Uterus (tissue), 4 donors: ENCODE measurements around the gene PPP2R3C. TPM values are rescaled to one million over a fixed set of nuclear protein-coding genes. Genes with fewer than 3 reads are reported as not detected.

Experiments
- DNase-seq, 2 donors: peaks; one replicate each; pipeline ENCODE4 v3.0.0-alpha.2; 2019 to 2020
- H3K27ac ChIP-seq, 2 donors: fragments of 200-600 bp; sonication (generic); 1 replicate in 1 of 2; 2 replicates in 1 of 2; pipeline ENCODE4 v1.5.1; 2016 to 2018
- H3K27me3 ChIP-seq, 2 donors: fragments of 200-600 bp; sonication (generic); one replicate each; pipeline ENCODE4 v1.5.1; 2018 to 2019; ENCODE audit warnings: control low read depth in 1 of 2
- H3K36me3 ChIP-seq, 2 donors: fragments of 200-600 bp; sonication (generic); one replicate each; pipeline ENCODE4 v1.5.1; 2019; ENCODE audit warnings: control low read depth in 1 of 2
- H3K4me1 ChIP-seq, 2 donors: fragments of 200-600 bp; sonication (generic); one replicate each; pipeline ENCODE4 v1.5.1; 2018 to 2019; ENCODE audit warnings: control low read depth in 1 of 2
- H3K4me3 ChIP-seq, 2 donors: fragments of 200-600 bp; sonication (generic); 1 replicate in 1 of 2; 2 replicates in 1 of 2; pipeline ENCODE4 v1.5.1; 2018 to 2019; ENCODE audit warnings: mild to moderate bottlenecking in 1 of 2
- H3K9me3 ChIP-seq, 2 donors: fragments of 200-600 bp; sonication (generic); one replicate each; pipeline ENCODE4 v1.5.1; 2019; ENCODE audit warnings: control low read depth in 1 of 2
- POLR2A ChIP-seq, 2 donors: fragments of 450-650 bp; IDR thresholded peaks; one replicate each; pipeline ENCODE4 v1.6.1; 2016; ENCODE audit warnings: antibody characterized with exemption in 2 of 2, mild to moderate bottlenecking in 1 of 2, moderate library complexity in 1 of 2
- intact Hi-C: fragments of 100-400 bp; cut with DNase I; formaldehyde crosslinking; loops from one replicate; pipeline ENCODE4 v1.15.1; 2023; ENCODE audit warnings: low total_unique reads
- total RNA-seq, 4 donors: library from RNA; depleted of rRNA in 3 of 4; stranded (reverse); fragments of >200 nt in 3 of 4; gene quantifications; one replicate each; pipeline versions ENCODE4 v1.1.0 to v1.2.4, GENCODE V29; 2014 to 2023
- TF ChIP-seq, protein P1 (sequence below), 4 experiments: fragments of 200-600 bp in 2 of 4; fragments of 450-650 bp in 2 of 4; sonication (generic) in 2 of 4; IDR thresholded peaks; one replicate each; pipeline ENCODE4 v1.5.1; 2016 to 2019; ENCODE audit warnings: antibody characterized with exemption in 4 of 4, mild to moderate bottlenecking in 2 of 4, moderate library complexity in 1 of 4
- donor health status: DM: yes; HTN: yes; CAD: no.

The PPP2R3C gene
- total RNA-seq, 4 donors from 2014 or later: 18.5 to 48.0 (median 29.4) TPM

DNA sequence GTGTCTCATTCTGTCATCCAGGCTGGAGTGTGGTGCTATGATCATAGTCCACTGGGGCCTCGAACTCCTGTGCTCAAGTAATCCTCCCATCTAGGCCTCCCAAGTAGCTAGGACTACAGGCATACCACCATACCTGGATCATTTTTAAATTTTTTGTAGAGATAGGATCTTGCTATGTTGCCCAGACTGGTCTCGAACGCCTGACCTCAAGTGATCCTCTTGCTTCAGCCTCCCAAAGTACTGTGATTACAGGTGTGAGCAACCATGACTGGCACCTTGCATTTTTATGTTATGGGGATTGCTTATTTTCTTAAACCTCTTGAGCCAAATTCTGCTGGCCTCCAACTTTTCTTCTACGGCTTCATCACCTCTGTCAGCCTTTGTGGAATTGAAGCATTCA, 27.4 kb upstream of the PPP2R3C start:
- no peaks in the 10 kb centered on the region for H3K36me3 ChIP-seq
- H3K27me3 ChIP-seq: no peaks in the 10 kb centered on the region
- H3K27ac ChIP-seq: no peak overlapping the region
- DNase-seq: no peak
- intact Hi-C loops: no loop called here
- no peaks in the 10 kb centered on the region for H3K9me3 ChIP-seq
- no peak overlapping the region for H3K4me3 ChIP-seq
- no peaks in the 10 kb centered on the region for H3K4me1 ChIP-seq
- no peak for TF ChIP-seq POLR2A (IDR thresholded peaks at IDR 0.05)
- TF ChIP-seq, protein P1, sequence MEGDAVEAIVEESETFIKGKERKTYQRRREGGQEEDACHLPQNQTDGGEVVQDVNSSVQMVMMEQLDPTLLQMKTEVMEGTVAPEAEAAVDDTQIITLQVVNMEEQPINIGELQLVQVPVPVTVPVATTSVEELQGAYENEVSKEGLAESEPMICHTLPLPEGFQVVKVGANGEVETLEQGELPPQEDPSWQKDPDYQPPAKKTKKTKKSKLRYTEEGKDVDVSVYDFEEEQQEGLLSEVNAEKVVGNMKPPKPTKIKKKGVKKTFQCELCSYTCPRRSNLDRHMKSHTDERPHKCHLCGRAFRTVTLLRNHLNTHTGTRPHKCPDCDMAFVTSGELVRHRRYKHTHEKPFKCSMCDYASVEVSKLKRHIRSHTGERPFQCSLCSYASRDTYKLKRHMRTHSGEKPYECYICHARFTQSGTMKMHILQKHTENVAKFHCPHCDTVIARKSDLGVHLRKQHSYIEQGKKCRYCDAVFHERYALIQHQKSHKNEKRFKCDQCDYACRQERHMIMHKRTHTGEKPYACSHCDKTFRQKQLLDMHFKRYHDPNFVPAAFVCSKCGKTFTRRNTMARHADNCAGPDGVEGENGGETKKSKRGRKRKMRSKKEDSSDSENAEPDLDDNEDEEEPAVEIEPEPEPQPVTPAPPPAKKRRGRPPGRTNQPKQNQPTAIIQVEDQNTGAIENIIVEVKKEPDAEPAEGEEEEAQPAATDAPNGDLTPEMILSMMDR (IDR thresholded peaks at IDR 0.05): no peak

DNA sequence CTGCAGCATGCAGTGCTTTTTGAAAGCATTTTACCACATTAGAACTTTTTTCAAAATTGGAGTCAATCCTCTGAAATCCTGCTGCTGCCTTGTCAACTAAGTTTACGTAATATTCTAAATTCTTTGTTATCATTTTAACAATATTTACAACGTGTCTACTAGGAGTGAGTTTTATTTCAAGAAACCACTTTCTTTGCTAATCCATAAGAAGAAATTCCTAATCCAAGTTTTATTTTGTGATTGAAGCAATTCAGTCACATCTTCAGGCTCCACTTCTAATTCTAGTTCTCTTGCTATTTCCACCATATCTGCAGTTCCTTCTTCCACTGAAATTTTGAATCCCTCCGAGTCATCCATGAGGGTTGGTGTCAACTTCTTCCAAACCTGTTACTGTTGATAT, 25.9 kb upstream of the PPP2R3C start:
- no peak overlapping the region for H3K27ac ChIP-seq
- H3K4me1 ChIP-seq: no peaks in the 10 kb centered on the region
- H3K36me3 ChIP-seq: no peaks in the 10 kb centered on the region
- intact Hi-C loops: no loop called here
- H3K9me3 ChIP-seq: no peaks in the 10 kb centered on the region
- TF ChIP-seq, protein P1 (IDR thresholded peaks at IDR 0.05): no peak
- no peak for TF ChIP-seq POLR2A (IDR thresholded peaks at IDR 0.05)
- DNase-seq: no peak
- no peak overlapping the region for H3K4me3 ChIP-seq
- H3K27me3 ChIP-seq: no peaks in the 10 kb centered on the region

DNA sequence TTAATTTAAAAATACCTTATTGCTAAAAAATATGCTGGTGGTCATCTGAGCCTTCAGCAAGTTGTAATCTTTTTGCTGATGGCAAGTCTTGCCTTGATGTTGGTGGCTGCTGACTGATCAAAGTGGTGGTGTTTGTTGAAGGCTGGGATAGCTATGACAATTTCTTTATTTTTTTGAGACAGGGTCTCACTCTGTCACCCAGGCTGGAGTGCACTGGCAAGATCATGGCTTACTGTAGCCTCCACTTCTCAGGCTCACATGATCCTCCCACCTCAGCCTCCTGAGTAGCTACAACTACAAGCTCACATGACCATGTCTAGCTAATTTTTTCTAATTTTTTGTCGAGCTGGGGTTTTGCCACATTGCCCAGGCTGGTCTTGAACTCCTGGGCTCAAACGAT, 25.4 kb upstream of the PPP2R3C start:
- Histone ChIP-seq H3K9me3 (no peaks in the 10 kb centered on the region), H3K27me3 (no peaks in the 10 kb centered on the region), H3K4me3 (no peak overlapping the region), H3K27ac (no peak overlapping the region), H3K4me1 (no peaks in the 10 kb centered on the region), H3K36me3 (no peaks in the 10 kb centered on the region)
- no peak for DNase-seq
- intact Hi-C loops: no loop called here
- TF ChIP-seq POLR2A (IDR thresholded peaks at IDR 0.05): no peak
- TF ChIP-seq, protein P1 (IDR thresholded peaks at IDR 0.05): no peak

DNA sequence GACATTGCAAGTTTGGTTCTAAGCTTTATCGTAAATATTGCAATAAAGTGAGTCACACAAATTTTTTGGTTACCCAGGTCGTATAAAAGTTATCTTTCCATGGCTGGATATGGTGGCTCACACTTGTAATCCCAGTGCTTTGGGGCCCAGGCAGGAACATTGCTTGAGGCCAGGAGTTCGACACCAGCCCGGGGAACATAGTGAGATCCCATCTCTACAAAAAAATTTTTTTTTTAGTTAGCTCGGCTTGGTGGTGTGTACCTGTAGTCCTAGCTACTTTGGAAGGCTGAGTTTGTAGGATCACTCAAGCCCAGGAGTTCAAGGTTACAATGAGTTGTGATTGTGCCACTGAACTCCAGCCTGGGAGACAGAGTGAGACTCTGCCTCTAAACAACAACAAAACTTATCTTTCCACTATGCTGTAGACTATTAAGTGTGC, 24.9 kb upstream of the PPP2R3C start:
- H3K4me3 ChIP-seq: no peak overlapping the region
- no peak overlapping the region for H3K27ac ChIP-seq
- no peaks in the 10 kb centered on the region for H3K36me3 ChIP-seq
- H3K9me3 ChIP-seq: no peaks in the 10 kb centered on the region
- no peaks in the 10 kb centered on the region for H3K27me3 ChIP-seq
- no peaks in the 10 kb centered on the region for H3K4me1 ChIP-seq
- DNase-seq: no peak
- intact Hi-C loops: no loop called here
- TF ChIP-seq POLR2A (IDR thresholded peaks at IDR 0.05): no peak
- TF ChIP-seq, protein P1 (IDR thresholded peaks at IDR 0.05): no peak

DNA sequence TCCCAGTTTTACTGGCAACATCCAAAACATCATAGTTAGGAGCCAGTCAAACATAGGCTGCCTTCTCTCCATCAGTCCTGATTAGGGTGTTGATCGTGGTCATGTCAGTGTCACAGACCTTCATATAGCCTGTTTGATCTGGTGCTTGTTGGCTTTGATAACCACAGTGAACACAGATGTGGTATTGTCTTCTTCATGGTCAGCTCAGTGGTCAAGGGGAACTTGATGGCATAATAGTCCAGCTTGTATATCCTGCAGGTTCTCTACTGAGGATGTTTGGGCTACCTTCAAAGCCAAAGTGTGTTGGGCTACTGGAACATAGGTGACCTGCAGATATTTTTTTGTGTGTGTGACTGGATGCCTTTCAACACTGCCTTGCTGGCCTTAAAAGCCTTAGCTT, 22.2 kb upstream of the PPP2R3C start:
- no peak for DNase-seq
- H3K27ac ChIP-seq: no peak overlapping the region
- TF ChIP-seq, protein P1 (IDR thresholded peaks at IDR 0.05): no peak
- TF ChIP-seq POLR2A (IDR thresholded peaks at IDR 0.05): no peak
- H3K4me1 ChIP-seq: no peaks in the 10 kb centered on the region
- H3K27me3 ChIP-seq: no peaks in the 10 kb centered on the region
- H3K36me3 ChIP-seq: no peaks in the 10 kb centered on the region
- no peaks in the 10 kb centered on the region for H3K9me3 ChIP-seq
- intact Hi-C loops: loop anchor here (5.0 kb wide), 1 partner anchor 268 kb away; no protein-coding TSS in a partner anchor
- H3K4me3 ChIP-seq: no peak overlapping the region
